Body of pancreas (tissue), 4 donors: ENCODE results near the gene KIAA1671.

Experiments
- CTCF ChIP-seq, 7 experiments: fragments of 450-650 bp in 4 of 7; fragments of 200-600 bp in 3 of 7; sonication (generic) in 3 of 7; IDR thresholded peaks; one replicate each; pipeline ENCODE4 v1.5.1; 2016 to 2019; ENCODE audit warnings: antibody characterized with exemption in 7 of 7
- POLR2A ChIP-seq, 3 donors: fragments of 450-650 bp; IDR thresholded peaks; one replicate each; pipeline ENCODE4 v1.6.1; 2016; ENCODE audit warnings: antibody characterized with exemption in 3 of 3, mild to moderate bottlenecking in 2 of 3

GRCh38 chr22:25021976-25022711, 69.6 kb downstream of the KIAA1671 start:
- TF ChIP-seq CTCF (IDR thresholded peaks at IDR 0.05) (no peak), POLR2A (IDR thresholded peaks at IDR 0.05) (no peak)
